Measurements from ENCODE around the gene SNX10.
"Not testable (repeated sequence)": the region's sequence is repeated elsewhere in the genome, so short reads cannot be mapped to it uniquely, and the experiment has no call there.

SNX10 gene

GRCh38 chr7:26280097-26280496 lies 11.6 kb upstream of the SNX10 start:
- no peak overlapping the region for H3K27ac ChIP-seq
- H3K4me1 ChIP-seq = no peaks in the 10 kb centered on the region
- H3K9ac ChIP-seq = no peak overlapping the region
- H4K20me1 ChIP-seq = no peaks in the 10 kb centered on the region
- H3K4me2 ChIP-seq = no peak overlapping the region
- TF ChIP-seq Cebpa-rat (IDR thresholded peaks at IDR 0.05) = no peak
- H3K36me3 ChIP-seq = no peaks in the 10 kb centered on the region
- H3K27me3 ChIP-seq = no peaks in the 10 kb centered on the region
- no peaks in the 10 kb centered on the region for H3K9me3 ChIP-seq
- H3K4me3 ChIP-seq = no peak overlapping the region

- Histone ChIP-seq H3K9me3 (no peaks in the 10 kb centered on the region), H3K36me3 (no peaks in the 10 kb centered on the region), H3K9ac (no peak overlapping the region), H3K4me1 (no peaks in the 10 kb centered on the region), H3K27me3 (no peaks in the 10 kb centered on the region), H3K27ac (no peak overlapping the region), H4K20me1 (no peaks in the 10 kb centered on the region), H3K4me3 (no peak overlapping the region), H3K4me2 (no peak overlapping the region)
- TF ChIP-seq Cebpa-rat (IDR thresholded peaks at IDR 0.05) = no peak
These were observed 10.9 kb upstream of the SNX10 start for GRCh38 chr7:26280723-26281122.

- TF ChIP-seq Cebpa-rat (IDR thresholded peaks at IDR 0.05) = no peak
- Histone ChIP-seq H3K9ac (no peak overlapping the region), H4K20me1 (no peaks in the 10 kb centered on the region), H3K9me3 (no peaks in the 10 kb centered on the region), H3K27me3 (no peaks in the 10 kb centered on the region), H3K4me2 (no peak overlapping the region), H3K4me3 (no peak overlapping the region), H3K27ac (no peak overlapping the region), H3K4me1 (no peaks in the 10 kb centered on the region), H3K36me3 (no peaks in the 10 kb centered on the region)
These were observed 7.2 kb upstream of the SNX10 start for GRCh38 chr7:26284477-26284876.

- no peak for TF ChIP-seq Cebpa-rat (IDR thresholded peaks at IDR 0.05)
- no peak overlapping the region for H3K9ac ChIP-seq
- H3K27me3 ChIP-seq = no peaks in the 10 kb centered on the region
- no peaks in the 10 kb centered on the region for H3K36me3 ChIP-seq
- no peaks in the 10 kb centered on the region for H4K20me1 ChIP-seq
- H3K9me3 ChIP-seq = no peaks in the 10 kb centered on the region
- no peak overlapping the region for H3K4me3 ChIP-seq
- no peak overlapping the region for H3K4me2 ChIP-seq
- H3K27ac ChIP-seq = no peak overlapping the region
- H3K4me1 ChIP-seq = no peaks in the 10 kb centered on the region
These were observed 6.5 kb upstream of the SNX10 start for GRCh38 chr7:26284995-26285632.

GRCh38 chr7:26286157-26286556 lies 5.5 kb upstream of the SNX10 start:
- Histone ChIP-seq H3K9ac (no peak overlapping the region), H3K36me3 (no peaks in the 10 kb centered on the region)

GRCh38 chr7:26288126-26288525 lies 3.5 kb upstream of the SNX10 start:
- H3K9ac ChIP-seq, H3K27ac ChIP-seq, H3K9me3 ChIP-seq, H3K27me3 ChIP-seq, H3K4me3 ChIP-seq, H3K4me2 ChIP-seq, H3K36me3 ChIP-seq, H4K20me1 ChIP-seq: not testable (repeated sequence)
- H3K4me1 ChIP-seq = peaks cover 11% of the 10 kb centered on the region

More at GRCh38 chr7:26286157-26286556, 5.5 kb upstream of the SNX10 start:
- Histone ChIP-seq H3K9me3 (no peaks in the 10 kb centered on the region), H3K4me3 (no peak overlapping the region), H4K20me1 (no peaks in the 10 kb centered on the region), H3K27ac (no peak overlapping the region), H3K4me1 (no peaks in the 10 kb centered on the region), H3K4me2 (no peak overlapping the region), H3K27me3 (no peaks in the 10 kb centered on the region)
- TF ChIP-seq Cebpa-rat (IDR thresholded peaks at IDR 0.05) = no peak

GRCh38 chr7:26291251-26291650 lies 411 bp upstream of the SNX10 start:
- Histone ChIP-seq H3K4me2 (peak overlapping the region; percentile 97), H3K9ac (peak overlapping the region; percentile 78; the same call in 1 of the 2 replicates), H3K4me3 (peak overlapping the region; percentile 80), H3K4me1 (peaks cover 32% of the 10 kb centered on the region), H4K20me1 (no peaks in the 10 kb centered on the region), H3K9me3 (no peaks in the 10 kb centered on the region), H3K27ac (no peak overlapping the region), H3K27me3 (no peaks in the 10 kb centered on the region), H3K36me3 (no peaks in the 10 kb centered on the region)
- no peak for TF ChIP-seq Cebpa-rat (IDR thresholded peaks at IDR 0.05)

GRCh38 chr7:26292768-26293560 lies 1.3 kb downstream of the SNX10 start:
- Histone ChIP-seq H3K27ac (no peak overlapping the region), H3K4me3 (peak overlapping the region; percentile 80; the same call in 1 of the 2 replicates), H3K36me3 (no peaks in the 10 kb centered on the region), H3K4me2 (peak overlapping the region; percentile 97), H4K20me1 (no peaks in the 10 kb centered on the region), H3K27me3 (no peaks in the 10 kb centered on the region), H3K9me3 (no peaks in the 10 kb centered on the region), H3K4me1 (peaks cover 32% of the 10 kb centered on the region), H3K9ac (no peak overlapping the region)
- no peak for TF ChIP-seq Cebpa-rat (IDR thresholded peaks at IDR 0.05)

- H3K27me3 ChIP-seq = no peaks in the 10 kb centered on the region
- H4K20me1 ChIP-seq = no peaks in the 10 kb centered on the region
- H3K36me3 ChIP-seq = no peaks in the 10 kb centered on the region
- H3K27ac ChIP-seq = no peak overlapping the region
- no peak overlapping the region for H3K4me3 ChIP-seq
- H3K9me3 ChIP-seq = no peaks in the 10 kb centered on the region
- H3K4me1 ChIP-seq = peaks cover 32% of the 10 kb centered on the region
- TF ChIP-seq Cebpa-rat (IDR thresholded peaks at IDR 0.05) = no peak
- H3K4me2 ChIP-seq = peak overlapping the region; percentile 97
- H3K9ac ChIP-seq = no peak overlapping the region
These were observed 2.1 kb downstream of the SNX10 start for GRCh38 chr7:26293569-26294308.

GRCh38 chr7:26295015-26295414 lies 3.4 kb downstream of the SNX10 start:
- no peaks in the 10 kb centered on the region for H3K9me3 ChIP-seq
- no peaks in the 10 kb centered on the region for H3K27me3 ChIP-seq
- H3K36me3 ChIP-seq = no peaks in the 10 kb centered on the region
- H3K9ac ChIP-seq = no peak overlapping the region
- no peak for TF ChIP-seq Cebpa-rat (IDR thresholded peaks at IDR 0.05)
- H3K4me3 ChIP-seq = no peak overlapping the region
- peak overlapping the region; percentile 5 for H3K4me2 ChIP-seq
- H3K4me1 ChIP-seq = peaks cover 32% of the 10 kb centered on the region
- H4K20me1 ChIP-seq = no peaks in the 10 kb centered on the region
- no peak overlapping the region for H3K27ac ChIP-seq
